Keratinocyte (primary cell): ENCODE results near the gene TNFRSF4.

Source experiments
- CTCF ChIP-seq, 3 experiments: IDR thresholded peaks in 1 of 3; conservative IDR thresholded peaks in 1 of 3; optimal IDR thresholded peaks in 1 of 3; 2 replicates in 2 of 3; 3 replicates in 1 of 3; pipeline versions ENCODE3 to v1.5.1; 2011; ENCODE audit warnings: low read length in 3 of 3, mild to moderate bottlenecking in 3 of 3, moderate library complexity in 2 of 3, control low read depth in 1 of 3, inconsistent platforms in 1 of 3; ENCODE audit not compliant: insufficient read depth in 2 of 3; ENCODE audit errors: extremely low read depth in 1 of 3
- EZH2 ChIP-seq: IDR thresholded peaks from one replicate; pipeline ENCODE4 v1.6.1; 2012; ENCODE audit warnings: inconsistent platforms, mild to moderate bottlenecking, low read length, moderate library complexity

DNA sequence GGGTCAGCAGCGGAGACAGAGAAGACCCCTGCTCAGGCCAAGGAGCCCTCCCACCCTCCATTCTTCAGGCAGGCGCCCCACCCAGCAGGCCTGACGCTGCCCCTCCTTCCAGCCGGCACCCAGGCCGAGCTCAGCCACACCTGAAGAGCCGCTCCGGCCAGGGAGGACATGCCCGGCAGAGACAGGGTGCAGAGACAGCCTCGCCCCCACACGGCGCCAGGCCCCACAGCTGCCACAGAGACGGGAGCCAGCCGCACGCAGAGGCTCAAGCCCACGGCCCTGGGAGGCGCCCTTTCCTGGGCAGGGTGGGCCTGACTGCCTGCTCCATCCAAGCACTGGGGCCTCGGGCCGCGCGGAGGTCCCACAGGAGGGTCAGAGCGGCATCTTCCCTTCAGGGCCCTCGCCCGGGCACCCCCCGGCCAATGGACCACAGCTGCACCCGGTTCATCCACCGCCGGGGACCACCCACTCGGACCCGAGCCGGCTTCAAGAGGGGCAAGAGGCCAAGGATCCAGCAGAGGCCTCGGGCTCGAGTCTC lies 35.1 kb downstream of the TNFRSF4 start:
- no peak for TF ChIP-seq CTCF (optimal IDR thresholded peaks at IDR 0.05 in 1 of 3, IDR thresholded peaks at IDR 0.05 in 1 of 3, conservative IDR thresholded peaks at IDR 0.05 in 1 of 3; ENCODE audit: extremely low read depth in 1 of 3, insufficient read depth in 2 of 3, low read length in 3 of 3)
- TF ChIP-seq EZH2 = no peak
